AG08395 (cell line): ENCODE results near the gene TMEM89.

Source experiments
- DNase-seq: peaks from one replicate; pipeline ENCODE4 v3.0.0; 2012; ENCODE audit warnings: mixed read lengths, low spot score

TMEM89 gene

DNA sequence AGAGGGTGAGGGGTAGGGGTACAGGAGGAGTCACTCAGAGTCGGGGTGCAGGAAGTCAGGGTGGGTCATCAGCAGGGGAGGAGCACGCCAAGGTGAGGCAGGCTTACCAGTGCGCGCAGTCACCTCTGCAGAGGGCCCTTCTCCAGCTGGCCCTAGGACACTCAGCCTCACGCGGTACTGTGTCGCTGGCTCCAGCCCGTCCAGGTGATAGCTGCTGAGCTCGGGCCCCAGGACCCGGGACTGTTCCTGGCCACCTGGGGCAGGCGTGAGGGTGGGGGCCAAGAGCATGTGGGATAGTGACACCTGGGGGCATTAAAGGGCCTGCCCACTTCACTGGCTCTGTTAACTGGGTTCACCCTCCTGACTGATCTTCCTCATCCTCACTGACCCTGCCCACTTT is 33.9 kb downstream of the TMEM89 start:
- no peak for DNase-seq

DNA sequence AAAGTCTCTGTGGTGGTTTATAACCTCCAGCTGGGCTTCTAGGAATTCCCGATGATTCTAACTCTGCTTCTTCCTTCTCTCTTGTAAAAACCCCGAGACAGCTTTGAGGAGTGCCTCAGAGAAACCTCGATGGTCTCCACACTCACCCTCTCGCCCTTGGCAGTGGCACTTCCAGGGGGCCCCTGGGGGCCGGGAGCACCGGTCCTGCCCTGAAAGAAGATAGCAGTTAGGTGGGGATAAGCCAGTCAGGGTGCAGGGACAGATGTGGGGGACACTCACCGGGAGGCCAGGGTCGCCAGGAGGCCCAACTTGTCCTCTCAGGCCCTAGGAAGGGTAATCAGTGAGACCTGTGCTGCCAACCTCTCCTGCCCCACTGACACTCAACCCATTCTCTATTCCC is 36.2 kb downstream of the TMEM89 start:
- DNase-seq: no peak

DNA sequence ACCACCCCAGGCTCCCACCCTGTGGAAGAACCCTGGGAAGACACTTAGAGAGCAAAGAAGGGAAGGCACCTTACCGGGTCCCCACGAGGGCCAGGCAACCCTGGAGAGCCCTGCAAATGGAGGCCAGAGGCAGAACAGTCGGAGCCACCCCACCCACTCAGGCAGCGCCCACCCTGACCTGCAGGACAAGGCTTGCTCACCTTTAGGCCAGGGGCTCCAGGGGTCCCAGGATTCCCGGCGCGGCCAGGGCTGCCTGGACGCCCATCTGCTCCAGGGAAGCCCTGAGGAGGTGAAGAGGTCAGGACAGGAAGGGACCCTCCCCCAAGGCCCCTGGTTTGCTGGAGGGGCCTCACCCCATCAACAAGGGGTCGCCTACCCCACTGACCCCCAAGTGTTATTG is 36.7 kb downstream of the TMEM89 start:
- no peak for DNase-seq

DNA sequence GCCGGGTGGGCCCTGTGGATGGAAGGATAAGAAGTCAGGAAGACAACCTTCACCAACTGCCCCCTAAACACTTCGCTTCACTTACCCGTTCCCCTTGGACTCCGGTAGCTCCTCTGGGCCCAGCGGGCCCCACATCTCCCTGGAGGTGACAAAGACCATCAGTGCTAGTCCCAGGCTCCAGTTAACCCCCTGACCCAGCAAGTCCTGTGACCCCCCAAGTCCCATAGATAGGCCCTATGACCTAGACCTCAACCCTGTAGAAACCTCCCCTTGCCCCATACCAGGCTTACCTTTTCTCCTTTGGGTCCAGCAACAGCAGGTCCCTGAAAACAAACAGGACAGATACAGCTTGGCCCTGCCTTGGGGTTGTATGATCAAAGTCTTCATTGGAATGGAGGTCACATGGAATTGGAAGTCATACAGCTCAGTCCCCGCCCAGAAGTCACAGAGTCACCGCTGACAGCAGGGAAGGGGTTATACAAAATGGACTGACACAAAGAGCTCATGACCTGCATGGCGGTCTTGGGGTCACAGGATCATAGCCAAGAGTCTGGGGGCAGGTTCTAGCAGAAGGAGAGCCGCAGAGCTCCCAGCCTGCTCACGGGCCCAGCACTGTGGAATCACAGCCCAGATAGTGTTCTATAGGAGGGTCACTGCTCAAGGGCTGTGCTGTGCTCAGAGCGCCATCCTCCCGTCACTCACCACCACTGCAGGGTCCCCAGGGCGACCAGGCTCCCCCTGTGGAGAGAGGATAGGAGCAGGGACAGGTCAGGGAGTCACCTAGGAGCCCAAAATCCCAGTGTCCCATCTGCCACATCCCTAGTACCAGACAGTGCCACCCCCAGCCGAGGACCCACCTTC is 39.7 kb downstream of the TMEM89 start:
- no peak for DNase-seq

- no peak for DNase-seq
These were observed 44.9 kb downstream of the TMEM89 start for GRCh38 chr3:48576647-48577046.

- DNase-seq: no peak
These were observed 46.2 kb downstream of the TMEM89 start for GRCh38 chr3:48575366-48575765.

DNA sequence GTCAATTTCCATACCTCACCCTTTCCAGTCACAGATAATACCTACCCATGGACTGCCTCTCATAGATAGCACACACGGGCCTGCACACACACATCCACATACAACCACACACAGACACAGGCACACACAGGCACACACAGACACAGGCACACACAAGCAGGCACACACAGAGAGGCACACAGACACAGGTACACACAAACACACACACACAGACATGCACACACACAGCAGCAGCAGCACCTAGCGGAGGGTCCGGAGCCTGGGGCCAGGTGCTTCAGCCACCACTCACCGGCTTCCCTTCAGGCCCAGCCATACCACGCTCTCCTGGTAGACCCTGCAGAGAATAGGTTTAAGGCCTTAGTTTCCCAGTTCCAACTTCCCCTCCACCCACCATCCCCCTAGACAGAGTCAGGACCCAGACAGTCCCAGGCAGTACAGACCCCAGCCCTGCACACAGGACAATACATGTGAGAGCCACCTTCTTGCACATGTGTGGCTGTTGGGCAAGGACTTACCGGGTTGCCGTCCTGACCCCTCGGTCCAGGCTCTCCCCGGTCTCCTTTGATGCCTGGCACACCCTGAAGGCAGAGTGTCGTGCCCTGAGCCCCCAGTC is 47.5 kb downstream of the TMEM89 start:
- no peak for DNase-seq

DNA sequence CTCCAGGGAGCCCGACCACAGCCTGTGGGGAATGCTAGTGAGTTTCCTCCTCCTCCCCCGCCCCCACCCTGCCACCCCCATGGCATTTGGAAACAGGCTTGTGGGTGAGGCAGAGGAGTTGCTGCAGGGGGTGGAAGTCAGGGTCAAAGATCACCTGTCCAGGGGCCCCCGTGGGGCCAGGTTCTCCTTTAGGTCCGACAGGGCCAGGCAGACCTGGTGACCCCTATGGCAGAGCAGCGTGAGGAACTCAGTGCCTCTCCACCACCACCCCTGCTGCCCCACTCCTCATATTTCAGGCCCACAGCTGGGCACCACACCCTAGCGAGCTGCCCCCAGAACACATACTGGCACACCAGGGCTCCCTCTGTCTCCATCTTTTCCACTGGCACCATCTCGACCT is 49.1 kb downstream of the TMEM89 start:
- no peak for DNase-seq

GRCh38 chr3:48571938-48572337 is 49.6 kb downstream of the TMEM89 start:
- no peak for DNase-seq
